GM18873 (cell line): Measurements from ENCODE around the gene FRMD4A.

ENCODE experiments used
- ATAC-seq: cut with Tn5 transposase; IDR thresholded peaks from one replicate; pipeline ENCODE4 v1.9.1; 2021; ENCODE audit warnings: mild to moderate bottlenecking, moderate library complexity, moderate number of reproducible peaks; ENCODE audit not compliant: unreplicated experiment, low FRiP score

The FRMD4A gene

GRCh38 chr10:14296065-14296709 is 34.5 kb downstream of the FRMD4A start:
- ATAC-seq = no peak

GRCh38 chr10:14294347-14295059 is 36.2 kb downstream of the FRMD4A start:
- no peak for ATAC-seq

- ATAC-seq = no peak
Observed at GRCh38 chr10:14293526-14293925, 37.2 kb downstream of the FRMD4A start.

GRCh38 chr10:14291296-14291695 is 39.4 kb downstream of the FRMD4A start:
- no peak for ATAC-seq

GRCh38 chr10:14285941-14286560 is 44.7 kb downstream of the FRMD4A start:
- no peak for ATAC-seq

- ATAC-seq = no peak
Observed at GRCh38 chr10:14282276-14282675, 48.4 kb downstream of the FRMD4A start.

GRCh38 chr10:14278533-14278932 is 52.2 kb downstream of the FRMD4A start:
- no peak for ATAC-seq

- no peak for ATAC-seq
Observed at GRCh38 chr10:14276210-14276609, 54.5 kb downstream of the FRMD4A start.

- no peak for ATAC-seq
Observed at GRCh38 chr10:14271621-14272020, 59.1 kb downstream of the FRMD4A start.

GRCh38 chr10:14270370-14270769 is 60.4 kb downstream of the FRMD4A start:
- no peak for ATAC-seq

GRCh38 chr10:14265709-14266108 is 65.0 kb downstream of the FRMD4A start:
- no peak for ATAC-seq

GRCh38 chr10:14262836-14263425 is 67.8 kb downstream of the FRMD4A start:
- no peak for ATAC-seq

- no peak for ATAC-seq
Observed at GRCh38 chr10:14261336-14261735, 69.4 kb downstream of the FRMD4A start.

GRCh38 chr10:14259696-14260566 is 70.8 kb downstream of the FRMD4A start:
- ATAC-seq = no peak

- ATAC-seq = no peak
Observed at GRCh38 chr10:14254368-14254767, 76.4 kb downstream of the FRMD4A start.

- ATAC-seq = no peak
Observed at GRCh38 chr10:14253711-14254110, 77.0 kb downstream of the FRMD4A start.

GRCh38 chr10:14253079-14253478 is 77.6 kb downstream of the FRMD4A start:
- ATAC-seq = no peak

GRCh38 chr10:14250496-14251076 is 80.1 kb downstream of the FRMD4A start:
- no peak for ATAC-seq

GRCh38 chr10:14247377-14248116 is 83.2 kb downstream of the FRMD4A start:
- ATAC-seq = no peak
